Esophagus muscularis mucosa (tissue), 4 donors: ENCODE data around the gene DOCK2. TPM values are rescaled to one million over a fixed set of nuclear protein-coding genes. Genes with fewer than 3 reads are reported as not detected.

Source experiments
- DNase-seq: peaks from one replicate; pipeline ENCODE4 v3.0.0-alpha.2; 2017; ENCODE audit errors: extremely low spot score
- H3K27ac ChIP-seq, 4 donors: fragments of 200-600 bp; sonication (generic); replicated peaks in 1 of 4; 1 replicate in 3 of 4; 2 replicates in 1 of 4; pipeline ENCODE4 v1.5.1; 2016 to 2019; ENCODE audit warnings: mild to moderate bottlenecking in 1 of 4
- H3K27me3 ChIP-seq, 4 donors: fragments of 200-600 bp; sonication (generic); one replicate each; pipeline versions ENCODE4 v1.5.1 to v1.6.0; 2016 to 2019
- H3K36me3 ChIP-seq, 4 donors: fragments of 200-600 bp; sonication (generic); one replicate each; pipeline ENCODE4 v1.5.1; 2016 to 2019
- H3K4me1 ChIP-seq, 4 donors: fragments of 200-600 bp; sonication (generic); one replicate each; pipeline ENCODE4 v1.5.1; 2016 to 2019
- H3K4me3 ChIP-seq, 4 donors: fragments of 200-600 bp; sonication (generic); 1 replicate in 2 of 4; 2 replicates in 2 of 4; pipeline ENCODE4 v1.5.1; 2016 to 2019; ENCODE audit warnings: mild to moderate bottlenecking in 4 of 4, moderate library complexity in 1 of 4
- H3K9me3 ChIP-seq, 4 donors: fragments of 200-600 bp; sonication (generic); 1 replicate in 3 of 4; 2 replicates in 1 of 4; pipeline ENCODE4 v1.5.1; 2016 to 2019
- EP300 ChIP-seq: sonication (generic); formaldehyde crosslinking; IDR thresholded peaks from one replicate; pipeline ENCODE4 v1.6.1; 2017; ENCODE audit warnings: antibody characterized with exemption
- POLR2A ChIP-seq: fragments of 450-650 bp; IDR thresholded peaks from one replicate; pipeline ENCODE4 v1.6.1; 2017; ENCODE audit warnings: antibody characterized with exemption, moderate library complexity, mild to moderate bottlenecking, low read depth
- POLR2AphosphoS5 ChIP-seq, 2 donors: sonication (generic); formaldehyde crosslinking; IDR thresholded peaks; one replicate each; pipeline ENCODE4 v1.6.1; 2017; ENCODE audit warnings: antibody characterized with exemption in 2 of 2
- WGBS: methylation state at CpG from one replicate; pipeline ENCODE4 v1.1.5; 2018; 5-methylcytosine and 5-hydroxymethylcytosine counted together
- intact Hi-C: fragments of 100-400 bp; cut with DNase I; formaldehyde crosslinking; loops from one replicate; pipeline ENCODE4 v1.15.1; 2023
- total RNA-seq, 4 donors: library from RNA; depleted of rRNA; stranded (reverse); fragments of >200 nt; gene quantifications; one replicate each; pipeline versions ENCODE4 v1.1.0 to v1.2.1, GENCODE V29; 2016
- TF ChIP-seq, protein P1 (sequence below), 3 experiments: fragments of 200-600 bp in 2 of 3; fragments of 450-650 bp in 1 of 3; sonication (generic) in 2 of 3; IDR thresholded peaks; one replicate each; pipeline ENCODE4 v1.5.1; 2017 to 2019; ENCODE audit warnings: antibody characterized with exemption in 3 of 3, mild to moderate bottlenecking in 2 of 3, moderate library complexity in 1 of 3

Gene DOCK2
- total RNA-seq, 4 donors from 2014 or later: 9.2 to 18.3 (median 13.7) TPM

DNA sequence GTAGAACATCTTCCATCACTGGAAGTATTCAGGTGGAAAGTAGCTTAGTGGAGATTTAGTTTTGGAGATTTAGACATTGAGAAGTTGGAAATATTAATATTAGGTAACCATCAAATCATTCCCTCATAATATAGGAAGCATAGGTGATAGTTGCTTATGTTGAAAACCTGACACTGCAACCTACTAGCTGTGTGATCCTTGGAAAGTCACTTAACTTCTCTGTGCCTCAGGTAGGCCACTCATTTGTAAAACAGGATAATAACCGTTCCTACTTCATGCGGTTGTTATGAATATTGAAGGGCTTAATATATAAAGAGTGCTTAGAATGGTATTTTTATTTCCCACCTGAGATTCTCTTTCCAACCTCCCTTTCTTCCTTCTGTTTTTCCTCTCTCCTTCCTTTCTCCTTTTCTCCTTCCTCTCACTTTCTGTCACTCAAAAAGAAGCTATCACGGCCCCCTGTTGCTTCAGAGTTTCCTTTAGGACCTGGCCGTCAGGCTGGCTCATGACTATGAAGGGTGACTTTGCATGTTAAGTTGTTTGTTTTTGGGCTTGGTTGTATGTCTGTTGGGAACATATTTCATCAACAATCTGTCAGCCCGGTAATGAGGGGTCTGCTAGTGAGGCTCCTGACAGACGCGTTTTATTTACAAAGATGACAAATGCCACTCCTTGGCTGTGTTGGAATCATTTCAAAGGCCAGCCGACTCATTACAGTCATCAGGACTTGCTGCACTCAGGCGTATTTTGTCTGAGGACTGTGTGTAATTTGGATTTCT lies 31.0 kb downstream of the DOCK2 start:
- 47% methylated on average over 9 of the region's 9 CpGs for WGBS
- TF ChIP-seq POLR2AphosphoS5 (IDR thresholded peaks at IDR 0.05) (no peak), POLR2A (no peak), EP300 (no peak)
- TF ChIP-seq, protein P1, sequence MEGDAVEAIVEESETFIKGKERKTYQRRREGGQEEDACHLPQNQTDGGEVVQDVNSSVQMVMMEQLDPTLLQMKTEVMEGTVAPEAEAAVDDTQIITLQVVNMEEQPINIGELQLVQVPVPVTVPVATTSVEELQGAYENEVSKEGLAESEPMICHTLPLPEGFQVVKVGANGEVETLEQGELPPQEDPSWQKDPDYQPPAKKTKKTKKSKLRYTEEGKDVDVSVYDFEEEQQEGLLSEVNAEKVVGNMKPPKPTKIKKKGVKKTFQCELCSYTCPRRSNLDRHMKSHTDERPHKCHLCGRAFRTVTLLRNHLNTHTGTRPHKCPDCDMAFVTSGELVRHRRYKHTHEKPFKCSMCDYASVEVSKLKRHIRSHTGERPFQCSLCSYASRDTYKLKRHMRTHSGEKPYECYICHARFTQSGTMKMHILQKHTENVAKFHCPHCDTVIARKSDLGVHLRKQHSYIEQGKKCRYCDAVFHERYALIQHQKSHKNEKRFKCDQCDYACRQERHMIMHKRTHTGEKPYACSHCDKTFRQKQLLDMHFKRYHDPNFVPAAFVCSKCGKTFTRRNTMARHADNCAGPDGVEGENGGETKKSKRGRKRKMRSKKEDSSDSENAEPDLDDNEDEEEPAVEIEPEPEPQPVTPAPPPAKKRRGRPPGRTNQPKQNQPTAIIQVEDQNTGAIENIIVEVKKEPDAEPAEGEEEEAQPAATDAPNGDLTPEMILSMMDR (IDR thresholded peaks at IDR 0.05): no peak
- no peaks in the 10 kb centered on the region for H3K4me1 ChIP-seq

DNA sequence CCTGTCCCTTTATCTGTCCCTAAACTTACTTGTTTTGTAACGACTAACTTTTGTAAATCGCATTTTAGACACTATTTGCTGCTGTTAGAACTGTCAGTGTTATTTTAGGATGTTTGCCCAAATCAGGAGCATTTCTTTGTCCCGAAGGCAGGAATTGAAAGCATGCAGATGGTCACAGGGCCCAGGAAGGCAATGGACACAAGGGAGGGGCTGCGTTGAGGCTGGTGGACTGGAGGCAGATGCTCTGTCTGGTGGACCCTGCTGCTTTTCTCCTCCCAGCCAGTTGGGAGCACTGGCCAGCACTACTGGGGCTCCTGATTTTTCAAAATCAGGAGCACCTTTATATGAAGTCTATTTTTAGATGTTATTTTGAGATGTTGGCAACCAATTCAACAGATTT lies 31.7 kb downstream of the DOCK2 start:
- no peak for DNase-seq
- WGBS: 37% methylated on average over 4 of the region's 4 CpGs
- Histone ChIP-seq H3K4me1 (no peaks in the 10 kb centered on the region), H3K4me3 (no peak overlapping the region), H3K27me3 (no peaks in the 10 kb centered on the region), H3K27ac (no peak overlapping the region), H3K36me3 (no peaks in the 10 kb centered on the region), H3K9me3 (no peaks in the 10 kb centered on the region)
- intact Hi-C loops: no loop called here
- no peak for TF ChIP-seq EP300
- no peak for TF ChIP-seq POLR2A
- no peak for TF ChIP-seq POLR2AphosphoS5 (IDR thresholded peaks at IDR 0.05)
- TF ChIP-seq, protein P1 (IDR thresholded peaks at IDR 0.05): no peak

More for the DNA sequence above, 31.0 kb downstream of the DOCK2 start:
- Histone ChIP-seq H3K27ac (no peak overlapping the region), H3K9me3 (no peaks in the 10 kb centered on the region), H3K27me3 (no peaks in the 10 kb centered on the region), H3K36me3 (no peaks in the 10 kb centered on the region), H3K4me3 (no peak overlapping the region)
- intact Hi-C loops: no loop called here
- DNase-seq: no peak

DNA sequence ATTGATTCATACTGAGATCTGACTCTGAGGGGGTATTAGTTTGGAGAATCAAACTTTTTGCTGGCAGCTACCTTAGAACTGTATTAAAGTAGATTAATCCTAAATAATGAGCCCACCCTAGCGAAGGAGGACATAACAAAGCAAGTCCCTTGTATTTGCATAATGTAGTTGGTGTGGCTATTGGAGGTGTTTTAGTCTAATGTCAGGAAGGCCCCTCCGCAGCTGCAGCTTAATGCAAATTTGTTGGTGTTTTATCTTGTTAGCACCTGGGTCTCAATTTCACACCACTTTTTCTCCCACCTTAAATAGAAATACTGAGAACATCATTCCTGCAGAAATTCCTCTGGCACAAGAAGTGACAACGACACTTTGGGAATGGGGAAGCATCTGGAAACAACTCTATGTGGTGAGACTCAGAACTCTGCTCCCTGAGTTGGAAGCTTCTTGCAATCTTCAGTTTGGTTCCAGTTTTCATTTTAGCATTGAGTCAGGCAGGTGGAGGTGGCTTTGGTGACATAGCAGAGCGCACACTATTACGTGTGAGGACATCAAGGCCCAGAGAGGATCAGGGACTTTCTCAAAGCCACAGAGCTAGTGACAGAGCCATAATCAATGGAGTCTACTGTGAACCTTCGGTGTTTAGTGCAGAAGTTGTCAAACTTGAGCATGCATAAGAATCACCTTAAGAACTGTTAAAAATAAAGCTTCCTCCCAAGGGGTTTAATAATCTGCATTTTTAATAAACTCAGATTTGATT lies 33.9 kb downstream of the DOCK2 start:
- H3K9me3 ChIP-seq: no peaks in the 10 kb centered on the region
- no peaks in the 10 kb centered on the region for H3K36me3 ChIP-seq
- H3K4me3 ChIP-seq: no peak overlapping the region
- H3K27me3 ChIP-seq: no peaks in the 10 kb centered on the region
- TF ChIP-seq, protein P1 (IDR thresholded peaks at IDR 0.05): no peak
- TF ChIP-seq EP300 (no peak), POLR2A (no peak), POLR2AphosphoS5 (IDR thresholded peaks at IDR 0.05) (no peak)
- intact Hi-C loops: no loop called here
- no peaks in the 10 kb centered on the region for H3K4me1 ChIP-seq
- H3K27ac ChIP-seq: no peak overlapping the region
- no peak for DNase-seq
- 79% methylated on average over 6 of the region's 6 CpGs for WGBS

DNA sequence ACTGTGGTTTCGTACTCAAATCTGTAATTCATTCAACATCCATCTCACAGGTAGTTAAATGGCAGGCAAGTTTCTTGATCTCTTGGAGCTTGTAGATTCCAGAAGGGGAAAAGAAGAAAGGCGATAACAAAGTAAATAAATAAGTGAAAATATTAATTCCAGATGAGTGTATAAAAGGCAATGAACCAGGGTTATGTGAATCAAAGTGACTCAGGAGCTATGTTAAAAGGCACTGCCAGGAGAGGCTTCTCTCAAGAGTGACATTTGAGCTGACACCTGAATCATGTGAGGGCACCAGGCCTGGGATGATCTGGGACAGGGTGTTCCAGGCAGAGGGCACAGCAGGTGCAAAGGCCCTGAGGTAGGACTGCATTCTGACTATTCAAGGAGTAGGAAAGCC lies 45.0 kb downstream of the DOCK2 start:
- WGBS: 69% methylated on average over 2 of the region's 2 CpGs
- Histone ChIP-seq H3K4me1 (no peaks in the 10 kb centered on the region), H3K27ac (no peak overlapping the region), H3K4me3 (no peak overlapping the region), H3K27me3 (no peaks in the 10 kb centered on the region), H3K36me3 (no peaks in the 10 kb centered on the region), H3K9me3 (no peaks in the 10 kb centered on the region)
- no peak for DNase-seq
- TF ChIP-seq POLR2AphosphoS5 (IDR thresholded peaks at IDR 0.05): no peak
- TF ChIP-seq, protein P1 (IDR thresholded peaks at IDR 0.05): no peak
- intact Hi-C loops: no loop called here
